Kidney epithelial cell (primary cell): Measurements from ENCODE around the gene FBN1. TPM values are rescaled to one million over a fixed set of nuclear protein-coding genes. Genes with fewer than 3 reads are reported as not detected.

ENCODE experiments used
- DNase-seq: peaks from one replicate; pipeline ENCODE4 v3.0.0-alpha.2; 2010; ENCODE audit warnings: low read depth
- H3K27me3 ChIP-seq: 2 replicates; pipeline ENCODE4 v1.6.0; 2011; ENCODE audit warnings: low read length; ENCODE audit not compliant: control insufficient read depth, insufficient read depth
- H3K36me3 ChIP-seq: 2 replicates; pipeline ENCODE4 v1.5.1; 2011; ENCODE audit warnings: low read length; ENCODE audit not compliant: control insufficient read depth, insufficient read depth
- H3K4me3 ChIP-seq: 2 replicates; pipeline ENCODE4 v1.5.1; 2011; ENCODE audit warnings: low read depth, mild to moderate bottlenecking, control low read depth, low read length
- CTCF ChIP-seq: IDR thresholded peaks from 2 replicates; pipeline ENCODE4 v1.5.1; 2011; ENCODE audit warnings: mild to moderate bottlenecking, moderate library complexity, low read length, control low read depth, inconsistent platforms; ENCODE audit not compliant: insufficient read depth, poor library complexity, severe bottlenecking
- total RNA-seq: library from RNA; depleted of rRNA; stranded (reverse); fragments of >200 nt; gene quantifications from 2 replicates; pipeline ENCODE4 v1.2.3, GENCODE V29; 2015

The FBN1 gene
- total RNA-seq, 1 donor from 2014 or later = 35.9 TPM

- Histone ChIP-seq H3K4me3 (no peak overlapping the region), H3K36me3 (no peaks in the 10 kb centered on the region), H3K27me3 (no peaks in the 10 kb centered on the region)
- TF ChIP-seq CTCF = no peak
- peak; percentile 38 for DNase-seq
These were observed 152.3 kb downstream of the FBN1 start for GRCh38 chr15:48493084-48493762.

- no peak for TF ChIP-seq CTCF
- no peak for DNase-seq
- no peak overlapping the region for H3K4me3 ChIP-seq
- H3K27me3 ChIP-seq = no peaks in the 10 kb centered on the region
- no peaks in the 10 kb centered on the region for H3K36me3 ChIP-seq
These were observed 159.3 kb downstream of the FBN1 start for GRCh38 chr15:48486228-48486627.

GRCh38 chr15:48481802-48482201 is 163.7 kb downstream of the FBN1 start:
- Histone ChIP-seq H3K27me3 (no peaks in the 10 kb centered on the region), H3K4me3 (no peak overlapping the region), H3K36me3 (no peaks in the 10 kb centered on the region)
- DNase-seq = no peak
- no peak for TF ChIP-seq CTCF

- DNase-seq = no peak
- no peak for TF ChIP-seq CTCF
- Histone ChIP-seq H3K4me3 (no peak overlapping the region), H3K27me3 (no peaks in the 10 kb centered on the region), H3K36me3 (no peaks in the 10 kb centered on the region)
These were observed 165.8 kb downstream of the FBN1 start for GRCh38 chr15:48479751-48480150.

GRCh38 chr15:48478581-48478980 is 166.9 kb downstream of the FBN1 start:
- DNase-seq = no peak
- Histone ChIP-seq H3K27me3 (no peaks in the 10 kb centered on the region), H3K36me3 (no peaks in the 10 kb centered on the region), H3K4me3 (no peak overlapping the region)
- TF ChIP-seq CTCF = no peak

- no peak for TF ChIP-seq CTCF
- Histone ChIP-seq H3K27me3 (no peaks in the 10 kb centered on the region), H3K4me3 (no peak overlapping the region), H3K36me3 (no peaks in the 10 kb centered on the region)
- DNase-seq = no peak
These were observed 167.6 kb downstream of the FBN1 start for GRCh38 chr15:48477795-48478360.
